Testis (tissue), 3 donors: ENCODE measurements around the gene CELF5. TPM values are rescaled to one million over a fixed set of nuclear protein-coding genes. Genes with fewer than 3 reads are reported as not detected.

Source experiments
- DNase-seq: peaks from one replicate; pipeline ENCODE4 v3.0.0-alpha.2; 2019
- H3K27ac ChIP-seq, 2 donors: fragments of 200-600 bp; sonication (generic); one replicate each; pipeline ENCODE4 v1.5.1; 2019
- H3K27me3 ChIP-seq: fragments of 200-600 bp; sonication (generic); one replicate; pipeline ENCODE4 v1.5.1; 2019
- H3K36me3 ChIP-seq: fragments of 200-600 bp; sonication (generic); one replicate; pipeline ENCODE4 v1.5.1; 2017; ENCODE audit warnings: low read depth; ENCODE audit errors: missing control alignments
- H3K4me1 ChIP-seq: fragments of 200-600 bp; sonication (generic); one replicate; pipeline ENCODE4 v1.5.1; 2019
- H3K4me3 ChIP-seq, 2 donors: fragments of 200-600 bp; sonication (generic); one replicate each; pipeline ENCODE4 v1.5.1; 2017 to 2019
- H3K9me3 ChIP-seq: fragments of 200-600 bp; sonication (generic); one replicate; pipeline ENCODE4 v1.5.1; 2017
- CTCF ChIP-seq, 3 experiments: fragments of 450-650 bp in 2 of 3; fragments of 200-600 bp in 1 of 3; sonication (generic) in 1 of 3; IDR thresholded peaks; one replicate each; pipeline ENCODE4 v1.5.1; 2016 to 2019; ENCODE audit warnings: antibody characterized with exemption in 3 of 3, mild to moderate bottlenecking in 2 of 3, moderate library complexity in 1 of 3
- POLR2A ChIP-seq: fragments of 450-650 bp; IDR thresholded peaks from one replicate; pipeline ENCODE4 v1.6.1; 2017; ENCODE audit warnings: antibody characterized with exemption, mild to moderate bottlenecking, moderate library complexity
- WGBS, 2 donors: methylation state at CpG; one replicate each; pipeline ENCODE4 v1.1.5; 2018; 5-methylcytosine and 5-hydroxymethylcytosine counted together
- intact Hi-C: fragments of 100-400 bp; cut with DNase I; formaldehyde crosslinking; loops from one replicate; pipeline ENCODE4 v1.15.1; 2023; ENCODE audit warnings: low total_unique reads
- polyA plus RNA-seq: library from polyadenylated mRNA; stranded (reverse); fragments of 350-450 nt; fragmentation: Illumina TruSeq; extraction: RNeasy Lipid Tissue Mini Kit (QIAGEN cat#74804); gene quantifications from one replicate; pipeline ENCODE4 v1.2.3, GENCODE V29; 2014; ENCODE audit warnings: low read depth, low replicate concordance; ENCODE audit not compliant: insufficient read depth
- total RNA-seq, 2 donors: library from RNA; depleted of rRNA; stranded (reverse); fragments of >200 nt; gene quantifications; one replicate each; pipeline ENCODE4 v1.2.3, GENCODE V29; 2016

CELF5 gene
- total and polyA plus RNA-seq, 3 donors from 2014 or later: 3.1 to 8.7 (median 6.6) TPM

GRCh38 chr19:3279306-3279705 is 54.8 kb downstream of the CELF5 start:
- H3K27me3 ChIP-seq: no peaks in the 10 kb centered on the region
- no peak for TF ChIP-seq CTCF (IDR thresholded peaks at IDR 0.05)
- TF ChIP-seq POLR2A: no peak
- no peak overlapping the region for H3K4me3 ChIP-seq

GRCh38 chr19:3281026-3281425 is 56.6 kb downstream of the CELF5 start:
- intact Hi-C loops: no loop called here
- H3K9me3 ChIP-seq: no peaks in the 10 kb centered on the region
- no peak overlapping the region for H3K27ac ChIP-seq
- H3K4me3 ChIP-seq: no peak overlapping the region
- H3K27me3 ChIP-seq: no peaks in the 10 kb centered on the region
- DNase-seq: no peak
- 82 to 84% methylated on average over 7 to 21 of the region's 21 CpGs for WGBS, 2 donors
- peaks cover 4% of the 10 kb centered on the region for H3K4me1 ChIP-seq
- TF ChIP-seq POLR2A (no peak), CTCF (IDR thresholded peaks at IDR 0.05) (no peak)
- H3K36me3 ChIP-seq: no peaks in the 10 kb centered on the region

More at GRCh38 chr19:3279306-3279705, 54.8 kb downstream of the CELF5 start:
- Histone ChIP-seq H3K27ac (no peak overlapping the region), H3K4me1 (no peaks in the 10 kb centered on the region), H3K36me3 (no peaks in the 10 kb centered on the region), H3K9me3 (no peaks in the 10 kb centered on the region)
- DNase-seq: no peak
- 62 to 69% methylated on average over 7 of the region's 7 CpGs for whole genome bisulfite sequencing, 2 donors
- intact Hi-C loops: no loop called here

GRCh38 chr19:3282155-3282554 is 57.7 kb downstream of the CELF5 start:
- no peak for DNase-seq
- intact Hi-C loops: no loop called here
- no peak overlapping the region for H3K27ac ChIP-seq
- no peak for TF ChIP-seq CTCF (IDR thresholded peaks at IDR 0.05)
- no peak for TF ChIP-seq POLR2A
- 86 to 91% methylated on average over 12 to 14 of the region's 14 CpGs for WGBS, 2 donors
- H3K4me1 ChIP-seq: peaks cover 4% of the 10 kb centered on the region
- no peaks in the 10 kb centered on the region for H3K36me3 ChIP-seq
- H3K4me3 ChIP-seq: no peak overlapping the region
- H3K9me3 ChIP-seq: no peaks in the 10 kb centered on the region
- H3K27me3 ChIP-seq: no peaks in the 10 kb centered on the region

GRCh38 chr19:3282564-3282963 is 58.1 kb downstream of the CELF5 start:
- Histone ChIP-seq H3K27ac (no peak overlapping the region), H3K4me3 (no peak overlapping the region), H3K36me3 (no peaks in the 10 kb centered on the region), H3K27me3 (no peaks in the 10 kb centered on the region), H3K4me1 (peaks cover 4% of the 10 kb centered on the region), H3K9me3 (no peaks in the 10 kb centered on the region)
- no peak for DNase-seq
- intact Hi-C loops: no loop called here
- 78 to 89% methylated on average over 3 to 6 of the region's 6 CpGs for WGBS, 2 donors
- TF ChIP-seq CTCF (IDR thresholded peaks at IDR 0.05): no peak
- no peak for TF ChIP-seq POLR2A

GRCh38 chr19:3283246-3283751 is 58.8 kb downstream of the CELF5 start:
- no peaks in the 10 kb centered on the region for H3K27me3 ChIP-seq
- WGBS, 2 donors: 77% methylated on average over 7 of the region's 7 CpGs

More at GRCh38 chr19:3283246-3283751, 58.8 kb downstream of the CELF5 start:
- Histone ChIP-seq H3K36me3 (no peaks in the 10 kb centered on the region), H3K4me3 (no peak overlapping the region), H3K9me3 (no peaks in the 10 kb centered on the region), H3K27ac (no peak overlapping the region), H3K4me1 (peaks cover 4% of the 10 kb centered on the region)
- intact Hi-C loops: no loop called here
- TF ChIP-seq POLR2A: no peak
- no peak for DNase-seq
